OCI-LY7 (cell line): Measurements from ENCODE around the gene CRELD1.

Experiments used
- EZH2phosphoT487 ChIP-seq: fragments of 200-600 bp; sonication (generic); IDR thresholded peaks from 2 replicates; pipeline ENCODE4 v1.6.1; 2018; ENCODE audit warnings: low read depth, borderline replicate concordance, mild to moderate bottlenecking, mixed run types, antibody characterized with exemption, low read length, moderate library complexity, mixed read lengths
- TF ChIP-seq, protein P1 (sequence below): fragments of 200-600 bp; sonication (generic); conservative IDR thresholded peaks from 2 replicates; pipeline ENCODE4 v1.5.1; 2014; ENCODE audit warnings: mild to moderate bottlenecking, antibody characterized with exemption, low read length, moderate library complexity, mixed read lengths

DNA sequence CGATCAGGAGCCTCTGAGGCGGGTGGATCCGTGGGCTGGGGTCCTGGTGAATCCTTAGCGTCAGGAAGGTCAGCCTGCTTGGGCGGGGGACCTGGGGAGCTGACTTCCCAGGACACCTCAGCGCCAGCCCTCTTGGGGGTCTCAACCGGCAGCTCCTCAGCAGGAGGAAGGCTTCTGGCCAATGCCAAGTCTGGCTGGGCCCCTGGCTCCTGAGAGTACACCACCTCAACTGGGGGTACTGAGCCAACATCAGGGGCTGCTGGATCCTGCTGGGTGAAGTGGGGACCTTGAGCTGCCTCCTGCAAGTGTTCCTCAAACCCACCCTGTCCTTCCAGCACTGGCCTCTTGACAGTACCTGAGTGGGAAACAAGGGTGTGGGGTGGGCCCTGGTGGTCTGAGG is 15.5 kb downstream of the CRELD1 start:
- TF ChIP-seq, protein P1, sequence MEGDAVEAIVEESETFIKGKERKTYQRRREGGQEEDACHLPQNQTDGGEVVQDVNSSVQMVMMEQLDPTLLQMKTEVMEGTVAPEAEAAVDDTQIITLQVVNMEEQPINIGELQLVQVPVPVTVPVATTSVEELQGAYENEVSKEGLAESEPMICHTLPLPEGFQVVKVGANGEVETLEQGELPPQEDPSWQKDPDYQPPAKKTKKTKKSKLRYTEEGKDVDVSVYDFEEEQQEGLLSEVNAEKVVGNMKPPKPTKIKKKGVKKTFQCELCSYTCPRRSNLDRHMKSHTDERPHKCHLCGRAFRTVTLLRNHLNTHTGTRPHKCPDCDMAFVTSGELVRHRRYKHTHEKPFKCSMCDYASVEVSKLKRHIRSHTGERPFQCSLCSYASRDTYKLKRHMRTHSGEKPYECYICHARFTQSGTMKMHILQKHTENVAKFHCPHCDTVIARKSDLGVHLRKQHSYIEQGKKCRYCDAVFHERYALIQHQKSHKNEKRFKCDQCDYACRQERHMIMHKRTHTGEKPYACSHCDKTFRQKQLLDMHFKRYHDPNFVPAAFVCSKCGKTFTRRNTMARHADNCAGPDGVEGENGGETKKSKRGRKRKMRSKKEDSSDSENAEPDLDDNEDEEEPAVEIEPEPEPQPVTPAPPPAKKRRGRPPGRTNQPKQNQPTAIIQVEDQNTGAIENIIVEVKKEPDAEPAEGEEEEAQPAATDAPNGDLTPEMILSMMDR = no peak
- TF ChIP-seq EZH2phosphoT487 = no peak
